GM20000 (cell line): ENCODE measurements around the gene LRP3.
"Not testable (repeated sequence)": the region's sequence is repeated elsewhere in the genome, so short reads cannot be mapped to it uniquely, and the experiment has no call there.

Experiments used
- DNase-seq: peaks from one replicate; pipeline ENCODE4 v3.0.0; 2012; ENCODE audit warnings: low spot score
- TF ChIP-seq, protein P1 (sequence below): IDR thresholded peaks from 2 replicates; pipeline ENCODE4 v1.5.1; 2012; ENCODE audit warnings: mild to moderate bottlenecking, control low read depth; ENCODE audit errors: extremely low read depth, missing control alignments

Gene LRP3

DNA sequence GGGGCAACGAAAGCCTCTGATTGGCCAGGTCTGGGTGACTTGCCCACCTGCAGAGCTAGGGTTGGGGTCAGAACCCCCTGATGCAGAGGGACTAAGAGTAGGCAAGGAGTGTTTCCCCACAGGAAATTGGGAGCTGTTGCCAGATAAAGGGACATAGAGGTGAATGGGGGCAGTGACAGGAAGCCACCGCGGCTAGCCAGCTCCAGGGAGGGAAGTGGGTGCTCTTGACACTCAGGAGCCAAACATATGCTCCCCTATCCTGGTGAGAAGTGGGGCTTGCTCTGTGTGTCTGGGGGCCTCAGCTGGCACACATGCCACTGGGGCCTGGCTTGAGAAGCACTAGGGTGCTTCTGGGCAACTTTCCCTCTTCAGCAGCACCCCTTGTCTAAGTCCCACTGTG lies 36.2 kb upstream of the LRP3 start:
- TF ChIP-seq, protein P1, sequence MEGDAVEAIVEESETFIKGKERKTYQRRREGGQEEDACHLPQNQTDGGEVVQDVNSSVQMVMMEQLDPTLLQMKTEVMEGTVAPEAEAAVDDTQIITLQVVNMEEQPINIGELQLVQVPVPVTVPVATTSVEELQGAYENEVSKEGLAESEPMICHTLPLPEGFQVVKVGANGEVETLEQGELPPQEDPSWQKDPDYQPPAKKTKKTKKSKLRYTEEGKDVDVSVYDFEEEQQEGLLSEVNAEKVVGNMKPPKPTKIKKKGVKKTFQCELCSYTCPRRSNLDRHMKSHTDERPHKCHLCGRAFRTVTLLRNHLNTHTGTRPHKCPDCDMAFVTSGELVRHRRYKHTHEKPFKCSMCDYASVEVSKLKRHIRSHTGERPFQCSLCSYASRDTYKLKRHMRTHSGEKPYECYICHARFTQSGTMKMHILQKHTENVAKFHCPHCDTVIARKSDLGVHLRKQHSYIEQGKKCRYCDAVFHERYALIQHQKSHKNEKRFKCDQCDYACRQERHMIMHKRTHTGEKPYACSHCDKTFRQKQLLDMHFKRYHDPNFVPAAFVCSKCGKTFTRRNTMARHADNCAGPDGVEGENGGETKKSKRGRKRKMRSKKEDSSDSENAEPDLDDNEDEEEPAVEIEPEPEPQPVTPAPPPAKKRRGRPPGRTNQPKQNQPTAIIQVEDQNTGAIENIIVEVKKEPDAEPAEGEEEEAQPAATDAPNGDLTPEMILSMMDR, result no peak
- no peak for DNase-seq

DNA sequence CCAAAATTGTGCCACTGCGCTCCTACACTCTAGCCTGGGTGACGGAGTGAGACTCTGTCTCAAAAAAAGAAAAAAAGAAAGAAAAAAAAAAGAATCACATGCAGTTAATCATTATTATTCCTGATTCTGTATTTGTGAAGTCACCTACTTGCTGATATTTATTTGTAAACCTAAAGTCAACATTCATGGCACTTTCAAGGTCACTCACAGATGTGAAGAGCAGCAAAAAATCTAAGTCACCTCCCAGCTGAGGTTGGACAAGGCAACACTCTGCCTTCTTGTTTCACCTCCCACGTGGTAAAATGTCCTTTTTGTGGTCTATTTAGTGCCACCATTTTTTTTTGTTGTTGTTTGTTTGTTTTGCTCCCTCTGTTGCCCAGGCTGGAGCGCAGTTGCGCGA lies 35.8 kb upstream of the LRP3 start:
- DNase-seq, result no peak
- TF ChIP-seq, protein P1, result no peak

DNA sequence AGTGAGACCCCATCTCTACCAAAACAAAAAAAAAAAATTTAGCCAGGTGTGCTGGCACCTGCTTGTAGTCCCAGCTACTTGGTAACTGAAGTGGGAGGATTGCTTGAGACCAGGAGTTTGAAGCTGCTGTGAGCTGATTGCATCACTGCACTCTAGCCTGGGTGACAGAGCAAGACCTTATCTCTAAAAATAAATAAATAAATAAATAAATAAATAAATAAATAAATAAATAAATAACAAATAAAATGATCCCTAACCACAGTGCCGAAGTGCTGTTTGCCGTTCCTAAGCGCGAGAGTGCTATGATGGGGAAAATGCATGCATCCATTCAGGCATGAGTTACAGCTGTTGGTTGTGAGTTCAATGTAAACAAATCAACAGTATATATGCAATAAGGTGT lies 35.0 kb upstream of the LRP3 start:
- no peak for DNase-seq
- TF ChIP-seq, protein P1, result no peak

DNA sequence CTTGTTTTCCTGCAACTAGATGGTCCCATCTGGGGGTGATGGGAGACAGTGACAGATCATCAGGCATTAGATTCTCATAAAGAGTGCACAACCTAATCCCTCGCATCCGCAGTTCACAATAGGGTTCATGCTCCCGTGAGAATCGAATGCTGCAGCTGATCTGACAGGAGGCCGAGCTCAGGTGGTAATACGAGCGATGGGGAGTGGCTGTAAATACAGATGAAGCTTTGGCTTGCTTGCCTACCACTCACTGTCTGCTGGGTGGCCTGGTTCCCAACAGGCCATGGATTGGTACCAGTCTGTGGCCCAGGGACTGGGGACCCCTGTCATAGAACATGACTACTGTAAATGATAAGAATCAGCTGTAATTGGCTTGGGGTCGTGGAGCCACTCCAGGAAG lies 34.2 kb upstream of the LRP3 start:
- TF ChIP-seq, protein P1, result no peak
- DNase-seq, result no peak

DNA sequence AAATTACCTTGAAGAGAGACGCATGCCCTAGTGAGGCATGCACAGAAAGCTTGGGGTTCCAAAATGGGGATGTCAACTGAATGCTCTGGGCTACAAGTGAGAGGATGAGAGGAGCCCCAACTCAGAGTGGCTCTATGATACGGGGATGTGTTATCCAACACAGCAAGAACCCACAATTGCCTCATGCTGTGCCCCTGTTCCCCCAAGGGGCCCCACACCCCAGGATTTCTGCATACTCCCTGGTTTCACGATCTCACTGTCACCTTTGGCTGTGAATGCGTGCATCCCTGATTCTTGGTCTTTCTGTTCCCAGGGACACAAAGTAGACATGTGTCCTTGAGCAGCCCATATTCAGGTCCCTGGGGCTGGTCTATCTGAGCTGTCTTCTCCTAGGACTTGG lies 32.9 kb upstream of the LRP3 start:
- TF ChIP-seq, protein P1, result no peak
- no peak for DNase-seq

DNA sequence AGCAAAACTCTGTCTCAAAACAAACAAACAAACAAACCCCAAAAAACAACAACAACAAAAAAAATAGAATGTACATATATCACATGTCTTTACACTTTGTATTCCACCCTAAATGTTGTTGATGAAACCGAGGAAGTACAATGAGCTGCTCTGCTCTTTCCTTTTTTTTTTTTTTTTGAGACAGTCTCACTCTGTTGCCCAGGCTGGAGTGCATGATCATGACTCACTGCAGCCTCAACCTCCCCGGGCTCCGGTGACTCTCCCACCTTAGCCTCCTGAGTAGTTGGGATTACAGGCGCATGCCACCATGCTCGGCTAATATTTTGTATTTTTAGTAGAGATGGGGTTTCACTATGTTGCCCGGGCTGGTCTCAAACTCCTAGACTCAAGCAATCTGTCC lies 30.6 kb upstream of the LRP3 start:
- TF ChIP-seq, protein P1, result no peak
- DNase-seq, result no peak

DNA sequence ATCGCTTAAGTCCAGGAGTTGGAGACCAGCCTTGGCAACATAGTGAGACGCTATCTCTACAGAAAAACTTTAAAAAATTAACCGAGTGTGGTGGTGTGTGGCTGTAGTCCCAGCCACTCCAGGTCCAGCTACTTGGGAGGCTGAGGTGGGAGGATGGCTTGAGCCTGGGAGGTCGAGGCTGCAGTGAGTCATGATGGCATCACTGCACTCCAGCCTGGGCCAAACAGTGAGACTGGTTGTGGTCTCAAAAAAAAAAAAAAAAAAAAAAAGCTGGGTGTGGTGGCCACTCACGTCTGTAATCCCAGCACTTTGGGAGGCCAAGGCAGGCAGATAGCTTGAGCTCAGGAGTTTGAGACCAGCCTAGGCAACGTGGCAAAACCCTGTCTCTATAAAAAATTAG lies 28.1 kb upstream of the LRP3 start:
- DNase-seq, result not testable (repeated sequence)

DNA sequence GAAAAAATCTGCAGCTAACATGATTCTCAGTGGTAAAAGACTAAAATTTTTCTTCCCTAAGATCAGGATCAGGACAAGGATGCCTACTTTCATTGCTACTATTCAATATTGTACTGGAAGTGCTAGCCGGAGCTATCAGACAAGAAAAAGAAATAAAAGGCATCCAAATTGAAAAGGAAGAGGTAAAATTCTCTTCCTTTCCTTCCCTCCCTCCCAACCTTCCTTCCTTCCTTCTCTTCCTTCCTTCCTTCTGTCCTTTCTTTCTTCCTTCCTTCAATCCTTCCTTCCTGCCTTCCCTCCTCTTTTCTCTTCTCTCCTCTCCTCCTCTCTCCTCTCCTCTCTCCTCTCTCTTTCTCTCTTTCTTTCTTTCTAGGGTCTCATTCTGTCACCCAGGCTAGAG lies 26.7 kb upstream of the LRP3 start:
- DNase-seq, result no peak
- TF ChIP-seq, protein P1, result no peak
